OCI-LY7 (cell line): ENCODE data around the gene RAP1GDS1. TPM values are rescaled to one million over a fixed set of nuclear protein-coding genes. Genes with fewer than 3 reads are reported as not detected.

ENCODE experiments used
- BruUV-seq: library from RNA; stranded (reverse); fragments of 400-500 nt; replicated peaks from 2 replicates; lab custom pipeline; 2021; lab: Mats Ljungman, UMichigan
- CTCF ChIA-PET: fragments of 300-600 bp; sonication (Branson Sonifier 250); formaldehyde crosslinking; loops from one replicate; lab custom pipeline; 2022; ENCODE audit warnings: antibody characterized with exemption; ENCODE audit not compliant: unreplicated experiment; lab: Charles Lee
- POLR2A ChIA-PET: fragments of 300-600 bp; sonication (Branson Sonifier 250); formaldehyde crosslinking; loops from one replicate; lab custom pipeline; 2022; ENCODE audit warnings: antibody characterized with exemption; lab: Charles Lee
- DNase-seq: peaks from one replicate; pipeline ENCODE4 v3.0.0-alpha.2; 2015; ENCODE audit warnings: low spot score
- H2AFZ ChIP-seq: fragments of 200-600 bp; sonication (generic), shearing (Covaris generic); 2 replicates; pipeline ENCODE4 v1.6.1; 2014; ENCODE audit warnings: mild to moderate bottlenecking, antibody characterized with exemption, low read length, moderate library complexity
- H3K27ac ChIP-seq: fragments of 200-600 bp; sonication (generic); 2 replicates; pipeline ENCODE4 v1.5.1; 2014; ENCODE audit warnings: mixed run types, low read depth, mild to moderate bottlenecking, moderate library complexity, low read length, inconsistent platforms; ENCODE audit not compliant: poor library complexity, severe bottlenecking
- H3K36me3 ChIP-seq: fragments of 200-600 bp; sonication (generic); 2 replicates; pipeline ENCODE4 v1.6.1; 2014; ENCODE audit warnings: mild to moderate bottlenecking, antibody characterized with exemption, low read length, moderate library complexity, mixed read lengths; ENCODE audit not compliant: insufficient read depth
- H3K4me1 ChIP-seq: fragments of 200-600 bp; sonication (generic); 2 replicates; pipeline ENCODE4 v1.5.1; 2014; ENCODE audit warnings: mild to moderate bottlenecking, low read length; ENCODE audit not compliant: insufficient read depth, poor library complexity, severe bottlenecking
- H3K4me2 ChIP-seq: fragments of 200-600 bp; sonication (generic); 2 replicates; pipeline ENCODE4 v1.6.1; 2014; ENCODE audit warnings: mild to moderate bottlenecking, low read length
- H3K4me3 ChIP-seq: fragments of 200-600 bp; sonication (generic); 2 replicates; pipeline ENCODE4 v1.5.1; 2014; ENCODE audit warnings: mild to moderate bottlenecking, low read depth, low read length; ENCODE audit not compliant: poor library complexity, severe bottlenecking
- H3K79me2 ChIP-seq: fragments of 200-600 bp; sonication (generic); 2 replicates; pipeline ENCODE4 v1.6.1; 2016; ENCODE audit warnings: low read depth, mild to moderate bottlenecking, low read length, moderate library complexity, mixed read lengths; ENCODE audit not compliant: insufficient read depth
- H3K9me2 ChIP-seq: fragments of 200-600 bp; sonication (generic); 2 replicates; pipeline ENCODE4 v1.6.1; 2016; ENCODE audit warnings: mild to moderate bottlenecking, low read length, mixed read lengths; ENCODE audit not compliant: insufficient read depth
- H3K9me3 ChIP-seq: fragments of 200-600 bp; sonication (generic); 2 replicates; pipeline ENCODE4 v1.6.1; 2014; ENCODE audit warnings: mild to moderate bottlenecking, mixed run types, low read length, mixed read lengths
- H4K20me1 ChIP-seq: fragments of 200-600 bp; sonication (generic); 2 replicates; pipeline ENCODE4 v1.6.1; 2014; ENCODE audit warnings: mild to moderate bottlenecking, antibody characterized with exemption, low read length, moderate library complexity, mixed read lengths; ENCODE audit not compliant: insufficient read depth
- EZH2phosphoT487 ChIP-seq: fragments of 200-600 bp; sonication (generic); IDR thresholded peaks from 2 replicates; pipeline ENCODE4 v1.6.1; 2018; ENCODE audit warnings: low read depth, borderline replicate concordance, mild to moderate bottlenecking, mixed run types, antibody characterized with exemption, low read length, moderate library complexity, mixed read lengths
- intact Hi-C: fragments of 100-400 bp; cut with micrococcal nuclease; formaldehyde crosslinking; loops from one replicate; pipeline ENCODE4 v1.10.0; 2022; ENCODE audit not compliant: unreplicated experiment
- total RNA-seq, 2 experiments: library from RNA; depleted of rRNA in 1 of 2; stranded (reverse); fragments of >200 nt in 1 of 2; shearing (Covaris generic) in 1 of 2; gene quantifications; 2 replicates each; pipeline ENCODE4 v1.2.3, GENCODE V29; 2014 to 2022
- TF ChIP-seq, protein P1 (sequence below): fragments of 200-600 bp; sonication (generic); conservative IDR thresholded peaks from 2 replicates; pipeline ENCODE4 v1.5.1; 2014; ENCODE audit warnings: mild to moderate bottlenecking, antibody characterized with exemption, low read length, moderate library complexity, mixed read lengths

The RAP1GDS1 gene
- total RNA-seq, 2 experiments from 2014 or later = 53.5 to 57.8 TPM

GRCh38 chr4:98433691-98434090 lies 172.5 kb downstream of the RAP1GDS1 start:
- ChIA-PET POLR2A (interaction anchor here (0.5 to 3.2 kb wide), 5 partner anchors 8 to 110 kb away, joined by 3 to 23 read pairs (median 5); no protein-coding TSS in a partner anchor), CTCF (no interaction called here)
- Histone ChIP-seq H3K9me3 (no peaks in the 10 kb centered on the region), H3K4me2 (no peak overlapping the region), H2AFZ (no peak overlapping the region), H3K36me3 (peaks cover 32% of the 10 kb centered on the region), H3K79me2 (no peaks in the 10 kb centered on the region), H3K4me1 (no peaks in the 10 kb centered on the region), H3K27ac (no peak overlapping the region), H4K20me1 (no peaks in the 10 kb centered on the region), H3K9me2 (no peaks in the 10 kb centered on the region), H3K4me3 (no peak overlapping the region)
- intact Hi-C loops = no loop called here
- no peak for TF ChIP-seq EZH2phosphoT487
- TF ChIP-seq, protein P1, sequence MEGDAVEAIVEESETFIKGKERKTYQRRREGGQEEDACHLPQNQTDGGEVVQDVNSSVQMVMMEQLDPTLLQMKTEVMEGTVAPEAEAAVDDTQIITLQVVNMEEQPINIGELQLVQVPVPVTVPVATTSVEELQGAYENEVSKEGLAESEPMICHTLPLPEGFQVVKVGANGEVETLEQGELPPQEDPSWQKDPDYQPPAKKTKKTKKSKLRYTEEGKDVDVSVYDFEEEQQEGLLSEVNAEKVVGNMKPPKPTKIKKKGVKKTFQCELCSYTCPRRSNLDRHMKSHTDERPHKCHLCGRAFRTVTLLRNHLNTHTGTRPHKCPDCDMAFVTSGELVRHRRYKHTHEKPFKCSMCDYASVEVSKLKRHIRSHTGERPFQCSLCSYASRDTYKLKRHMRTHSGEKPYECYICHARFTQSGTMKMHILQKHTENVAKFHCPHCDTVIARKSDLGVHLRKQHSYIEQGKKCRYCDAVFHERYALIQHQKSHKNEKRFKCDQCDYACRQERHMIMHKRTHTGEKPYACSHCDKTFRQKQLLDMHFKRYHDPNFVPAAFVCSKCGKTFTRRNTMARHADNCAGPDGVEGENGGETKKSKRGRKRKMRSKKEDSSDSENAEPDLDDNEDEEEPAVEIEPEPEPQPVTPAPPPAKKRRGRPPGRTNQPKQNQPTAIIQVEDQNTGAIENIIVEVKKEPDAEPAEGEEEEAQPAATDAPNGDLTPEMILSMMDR = no peak
- DNase-seq = no peak
- BruUV-seq = no TSS peak

DNA sequence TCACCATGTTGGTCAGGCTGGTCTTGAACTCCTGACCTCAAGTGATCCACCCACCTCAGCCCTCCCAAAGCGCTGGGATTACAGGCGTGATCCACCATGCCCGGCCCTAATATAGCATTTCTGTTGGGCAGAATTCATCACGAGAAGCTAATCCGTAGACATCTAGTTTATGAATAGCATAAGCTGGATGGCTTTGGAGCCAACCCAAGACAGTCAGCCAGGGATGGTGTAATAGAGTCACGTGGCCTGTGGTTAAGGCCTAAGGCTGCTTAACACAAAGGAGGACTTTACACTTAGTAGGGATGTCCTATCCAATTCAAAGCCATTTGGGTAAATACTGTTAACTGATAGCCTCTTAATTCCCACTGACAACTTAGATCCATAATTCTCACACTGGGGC lies 173.6 kb downstream of the RAP1GDS1 start:
- H3K4me2 ChIP-seq = no peak overlapping the region
- no peak overlapping the region for H3K4me3 ChIP-seq
- intact Hi-C loops = no loop called here
- TF ChIP-seq EZH2phosphoT487 = no peak
- TF ChIP-seq, protein P1 = no peak
- ChIA-PET POLR2A (interaction anchor here (1.2 kb wide), 1 partner anchor 12 kb away, joined by 3 read pairs; no protein-coding TSS in a partner anchor), CTCF (no interaction called here)
- no peaks in the 10 kb centered on the region for H4K20me1 ChIP-seq
- no peak overlapping the region for H2AFZ ChIP-seq
- no peaks in the 10 kb centered on the region for H3K9me2 ChIP-seq
- no peak for DNase-seq
- H3K9me3 ChIP-seq = no peaks in the 10 kb centered on the region
- no TSS peak for BruUV-seq
- H3K4me1 ChIP-seq = no peaks in the 10 kb centered on the region
- H3K27ac ChIP-seq = no peak overlapping the region
- no peaks in the 10 kb centered on the region for H3K79me2 ChIP-seq
- peaks cover 32% of the 10 kb centered on the region for H3K36me3 ChIP-seq

DNA sequence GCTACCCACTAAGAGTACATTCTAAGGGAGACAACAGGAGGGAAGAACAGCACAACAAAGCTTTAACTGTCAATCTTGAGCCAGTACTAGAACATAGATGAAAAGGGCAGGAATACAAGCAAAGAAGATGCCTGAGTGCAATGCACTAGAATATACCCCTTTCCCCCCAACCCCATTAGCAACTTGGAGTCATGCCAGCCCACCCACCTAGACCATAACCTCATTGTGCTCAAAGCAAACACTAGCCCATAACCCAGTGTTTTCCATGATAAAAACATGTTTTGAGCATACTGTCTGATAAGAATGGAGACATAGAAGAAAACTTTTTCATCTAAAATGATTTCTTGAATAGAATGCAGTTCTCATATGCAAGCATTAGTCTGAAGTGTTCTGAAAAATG lies 183.2 kb downstream of the RAP1GDS1 start:
- H3K4me2 ChIP-seq = no peak overlapping the region
- H3K4me3 ChIP-seq = no peak overlapping the region
- CTCF ChIA-PET = no interaction called here
- no peak overlapping the region for H2AFZ ChIP-seq
- no peak overlapping the region for H3K27ac ChIP-seq
- BruUV-seq = no TSS peak
- TF ChIP-seq, protein P1 = no peak
- no peak for TF ChIP-seq EZH2phosphoT487
- H4K20me1 ChIP-seq = no peaks in the 10 kb centered on the region
- POLR2A ChIA-PET = no interaction called here
- DNase-seq = no peak
- H3K9me2 ChIP-seq = no peaks in the 10 kb centered on the region
- no peaks in the 10 kb centered on the region for H3K79me2 ChIP-seq
- H3K4me1 ChIP-seq = peaks cover 29% of the 10 kb centered on the region
- no peaks in the 10 kb centered on the region for H3K9me3 ChIP-seq
- intact Hi-C loops = no loop called here
- H3K36me3 ChIP-seq = peaks cover 39% of the 10 kb centered on the region
